Suprapubic skin (tissue), 4 donors: ENCODE data around the gene PTPN4. TPM values are rescaled to one million over a fixed set of nuclear protein-coding genes. Genes with fewer than 3 reads are reported as not detected.

ENCODE experiments used
- DNase-seq, 2 donors: peaks; one replicate each; pipeline ENCODE4 v3.0.0-alpha.2; 2019; ENCODE audit warnings: low spot score in 2 of 2
- H3K27ac ChIP-seq: fragments of 200-600 bp; sonication (generic); one replicate; pipeline ENCODE4 v1.5.1; 2019
- H3K27me3 ChIP-seq: fragments of 200-600 bp; sonication (generic); one replicate; pipeline ENCODE4 v1.5.1; 2019
- H3K36me3 ChIP-seq: fragments of 200-600 bp; sonication (generic); one replicate; pipeline ENCODE4 v1.5.1; 2019
- H3K4me1 ChIP-seq: fragments of 200-600 bp; sonication (generic); one replicate; pipeline ENCODE4 v1.5.1; 2019
- H3K4me3 ChIP-seq: fragments of 200-600 bp; sonication (generic); one replicate; pipeline ENCODE4 v1.5.1; 2019; ENCODE audit warnings: mild to moderate bottlenecking
- H3K9me3 ChIP-seq: fragments of 200-600 bp; sonication (generic); one replicate; pipeline ENCODE4 v1.5.1; 2019
- EP300 ChIP-seq: sonication (generic); formaldehyde crosslinking; IDR thresholded peaks from one replicate; pipeline ENCODE4 v1.6.1; 2017; ENCODE audit warnings: antibody characterized with exemption
- POLR2A ChIP-seq, 2 donors: fragments of 450-650 bp; IDR thresholded peaks; one replicate each; pipeline ENCODE4 v1.6.1; 2017; ENCODE audit warnings: antibody characterized with exemption in 2 of 2, mild to moderate bottlenecking in 2 of 2, moderate library complexity in 2 of 2
- POLR2AphosphoS5 ChIP-seq, 3 donors: sonication (generic); formaldehyde crosslinking; IDR thresholded peaks; one replicate each; pipeline ENCODE4 v1.6.1; 2017; ENCODE audit warnings: antibody characterized with exemption in 3 of 3
- WGBS: methylation state at CpG from one replicate; pipeline ENCODE4 v1.1.5; 2018; 5-methylcytosine and 5-hydroxymethylcytosine counted together
- total RNA-seq, 4 donors: library from RNA; depleted of rRNA; stranded (reverse); fragments of >200 nt; gene quantifications; one replicate each; pipeline ENCODE4 v1.1.0, GENCODE V29; 2016
- TF ChIP-seq, protein P1 (sequence below), 2 donors: fragments of 200-600 bp in 1 of 2; fragments of 450-650 bp in 1 of 2; sonication (generic) in 1 of 2; IDR thresholded peaks; one replicate each; pipeline ENCODE4 v1.5.1; 2016 to 2019; ENCODE audit warnings: antibody characterized with exemption in 2 of 2, mild to moderate bottlenecking in 1 of 2, moderate library complexity in 1 of 2

Gene PTPN4
- total RNA-seq, 4 donors from 2014 or later: 14.0 to 73.7 (median 36.7) TPM

DNA sequence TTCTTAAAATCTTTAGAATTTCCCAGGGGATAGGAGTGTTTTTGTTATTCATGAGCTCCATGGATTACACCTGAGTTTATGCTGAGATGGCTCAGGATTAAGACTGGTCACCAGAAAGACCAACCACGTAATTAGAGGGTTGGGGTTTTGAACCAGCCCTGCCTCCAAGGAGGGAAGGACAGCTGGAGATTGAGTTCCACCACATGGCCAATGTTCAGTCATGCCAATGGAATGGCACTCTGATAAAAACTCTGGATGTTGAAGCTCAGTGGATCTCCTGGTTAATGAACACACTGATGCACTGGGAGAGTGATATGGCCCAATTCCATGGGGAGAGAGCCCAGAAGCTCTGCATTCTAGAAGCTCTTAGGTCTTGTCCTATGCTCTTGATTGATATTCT is 38.7 kb upstream of the PTPN4 start:
- DNase-seq: no peak
- Histone ChIP-seq H3K27ac (no peak overlapping the region), H3K4me3 (no peak overlapping the region), H3K9me3 (no peaks in the 10 kb centered on the region), H3K4me1 (no peaks in the 10 kb centered on the region), H3K36me3 (no peaks in the 10 kb centered on the region), H3K27me3 (no peaks in the 10 kb centered on the region)
- TF ChIP-seq EP300: no peak
- TF ChIP-seq, protein P1, sequence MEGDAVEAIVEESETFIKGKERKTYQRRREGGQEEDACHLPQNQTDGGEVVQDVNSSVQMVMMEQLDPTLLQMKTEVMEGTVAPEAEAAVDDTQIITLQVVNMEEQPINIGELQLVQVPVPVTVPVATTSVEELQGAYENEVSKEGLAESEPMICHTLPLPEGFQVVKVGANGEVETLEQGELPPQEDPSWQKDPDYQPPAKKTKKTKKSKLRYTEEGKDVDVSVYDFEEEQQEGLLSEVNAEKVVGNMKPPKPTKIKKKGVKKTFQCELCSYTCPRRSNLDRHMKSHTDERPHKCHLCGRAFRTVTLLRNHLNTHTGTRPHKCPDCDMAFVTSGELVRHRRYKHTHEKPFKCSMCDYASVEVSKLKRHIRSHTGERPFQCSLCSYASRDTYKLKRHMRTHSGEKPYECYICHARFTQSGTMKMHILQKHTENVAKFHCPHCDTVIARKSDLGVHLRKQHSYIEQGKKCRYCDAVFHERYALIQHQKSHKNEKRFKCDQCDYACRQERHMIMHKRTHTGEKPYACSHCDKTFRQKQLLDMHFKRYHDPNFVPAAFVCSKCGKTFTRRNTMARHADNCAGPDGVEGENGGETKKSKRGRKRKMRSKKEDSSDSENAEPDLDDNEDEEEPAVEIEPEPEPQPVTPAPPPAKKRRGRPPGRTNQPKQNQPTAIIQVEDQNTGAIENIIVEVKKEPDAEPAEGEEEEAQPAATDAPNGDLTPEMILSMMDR (IDR thresholded peaks at IDR 0.05): no peak
- no peak for TF ChIP-seq POLR2AphosphoS5 (IDR thresholded peaks at IDR 0.05)
- TF ChIP-seq POLR2A (IDR thresholded peaks at IDR 0.05): no peak
- 78% methylated on average over 1 of the region's 1 CpG for WGBS

DNA sequence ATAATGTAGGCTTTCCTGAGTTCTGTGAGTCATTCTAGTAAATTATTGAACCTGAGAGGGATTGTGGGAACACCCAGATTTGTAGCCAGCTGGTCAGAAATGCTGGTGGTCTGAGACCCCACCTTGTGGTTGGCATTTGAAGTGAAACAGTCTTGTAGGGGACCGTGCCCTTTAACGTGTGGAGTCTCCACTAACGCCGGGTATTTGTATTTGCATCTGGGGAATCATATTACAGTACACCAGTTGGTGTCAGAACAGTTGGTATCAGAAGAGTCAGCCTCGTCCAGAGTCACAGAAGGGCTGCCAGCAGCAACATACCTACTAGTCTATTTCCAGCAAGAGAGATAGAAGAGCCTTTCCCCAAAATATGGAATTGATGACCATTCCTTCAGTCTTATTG is 38.3 kb upstream of the PTPN4 start:
- DNase-seq: no peak
- WGBS: 81% methylated on average over 5 of the region's 5 CpGs
- TF ChIP-seq, protein P1 (IDR thresholded peaks at IDR 0.05): no peak
- TF ChIP-seq POLR2A (IDR thresholded peaks at IDR 0.05): no peak
- TF ChIP-seq EP300: no peak
- TF ChIP-seq POLR2AphosphoS5 (IDR thresholded peaks at IDR 0.05): no peak

DNA sequence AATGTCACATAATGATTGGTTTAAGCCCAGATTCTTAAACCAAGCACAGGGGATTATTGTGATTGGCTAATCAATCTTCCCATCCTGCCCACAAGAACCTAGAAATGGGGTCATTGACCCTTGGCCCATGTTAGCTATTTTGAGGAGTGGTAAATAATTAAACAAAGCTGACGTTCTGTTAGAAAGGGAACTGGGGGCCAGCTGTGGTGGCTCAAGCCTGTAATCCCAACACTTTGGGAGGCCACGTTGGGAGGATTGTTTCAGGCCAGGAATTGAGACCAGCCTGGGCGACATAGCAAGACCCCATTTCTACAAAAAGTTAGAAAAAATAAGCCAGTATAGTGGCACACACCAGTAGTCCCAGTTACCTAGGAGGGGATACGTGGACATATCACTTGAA is 37.8 kb upstream of the PTPN4 start:
- H3K36me3 ChIP-seq: no peaks in the 10 kb centered on the region
- no peak overlapping the region for H3K4me3 ChIP-seq
- H3K4me1 ChIP-seq: no peaks in the 10 kb centered on the region
- no peaks in the 10 kb centered on the region for H3K9me3 ChIP-seq
- DNase-seq: no peak
- TF ChIP-seq POLR2AphosphoS5 (IDR thresholded peaks at IDR 0.05): no peak
- WGBS: 93% methylated on average over 4 of the region's 4 CpGs
- H3K27me3 ChIP-seq: no peaks in the 10 kb centered on the region
- no peak overlapping the region for H3K27ac ChIP-seq

More for the DNA sequence above, 38.3 kb upstream of the PTPN4 start:
- Histone ChIP-seq H3K27me3 (no peaks in the 10 kb centered on the region), H3K4me3 (no peak overlapping the region), H3K27ac (no peak overlapping the region), H3K9me3 (no peaks in the 10 kb centered on the region), H3K4me1 (no peaks in the 10 kb centered on the region), H3K36me3 (no peaks in the 10 kb centered on the region)

DNA sequence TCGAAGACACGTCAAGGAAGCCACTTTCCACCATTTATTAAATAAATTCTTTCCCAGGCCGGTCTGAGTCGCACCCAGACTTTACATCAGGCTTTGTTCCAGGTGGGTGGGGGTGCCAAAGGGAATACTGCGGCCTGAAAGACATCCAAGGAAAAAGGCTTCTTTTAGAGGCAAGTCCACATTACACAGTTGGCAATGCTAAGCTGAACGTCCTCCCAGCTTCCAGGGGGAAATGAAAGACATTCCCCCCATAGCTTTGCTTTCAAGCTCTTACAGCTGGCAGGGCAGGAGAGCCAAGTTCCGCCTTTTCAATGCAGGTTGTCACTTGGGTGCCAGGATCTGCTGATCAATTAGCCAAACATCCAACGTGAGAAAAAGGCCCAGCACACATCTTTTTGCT is 36.5 kb upstream of the PTPN4 start:
- no peaks in the 10 kb centered on the region for H3K4me1 ChIP-seq
- TF ChIP-seq POLR2A (IDR thresholded peaks at IDR 0.05) (no peak), POLR2AphosphoS5 (IDR thresholded peaks at IDR 0.05) (no peak), EP300 (no peak)
- TF ChIP-seq, protein P1 (IDR thresholded peaks at IDR 0.05): no peak
- no peak for DNase-seq
- no peaks in the 10 kb centered on the region for H3K27me3 ChIP-seq
- 54% methylated on average over 8 of the region's 8 CpGs for WGBS
- H3K36me3 ChIP-seq: no peaks in the 10 kb centered on the region
- H3K9me3 ChIP-seq: no peaks in the 10 kb centered on the region
- no peak overlapping the region for H3K4me3 ChIP-seq
- H3K27ac ChIP-seq: no peak overlapping the region

DNA sequence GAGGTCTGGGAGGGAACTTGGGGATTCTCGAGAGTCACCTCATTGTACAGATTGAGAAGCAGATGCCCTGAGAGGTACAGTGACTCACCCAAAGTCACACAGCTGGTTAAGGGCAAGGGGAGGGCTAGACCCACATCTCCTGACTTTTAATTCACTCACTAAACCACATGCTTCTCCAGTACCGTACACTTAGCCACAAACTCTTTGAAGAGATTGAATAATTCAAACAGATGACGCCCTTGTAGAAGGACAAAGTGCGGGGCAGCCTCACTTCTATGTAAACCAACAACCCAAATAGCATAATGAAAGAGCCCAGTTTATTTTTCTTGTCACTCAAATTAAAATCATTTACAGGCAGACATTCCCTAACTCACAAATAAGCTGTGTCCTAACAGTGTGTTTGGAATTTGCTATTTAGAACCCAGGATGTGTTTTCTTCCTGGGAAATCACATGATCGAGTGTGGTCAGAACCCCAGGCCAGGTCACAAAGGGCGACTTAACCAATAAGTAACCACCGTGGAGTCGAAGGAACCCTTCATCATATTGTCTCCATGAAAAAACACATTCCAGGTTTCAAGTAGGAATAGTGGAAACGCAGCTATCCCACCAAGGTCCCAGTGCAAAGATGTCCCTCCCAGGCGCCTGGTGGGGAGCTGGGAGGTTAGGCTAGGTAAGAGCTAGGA is 35.8 kb upstream of the PTPN4 start:
- Histone ChIP-seq H3K4me3 (no peak overlapping the region), H3K36me3 (no peaks in the 10 kb centered on the region), H3K27ac (no peak overlapping the region), H3K9me3 (no peaks in the 10 kb centered on the region), H3K27me3 (no peaks in the 10 kb centered on the region), H3K4me1 (no peaks in the 10 kb centered on the region)
- WGBS: 81% methylated on average over 10 of the region's 10 CpGs
- TF ChIP-seq, protein P1 (IDR thresholded peaks at IDR 0.05): no peak
- no peak for TF ChIP-seq POLR2A (IDR thresholded peaks at IDR 0.05)
- no peak for TF ChIP-seq EP300
- no peak for DNase-seq
